Stomach smooth muscle (tissue), 2 donors: ENCODE data around the gene BATF.

ENCODE experiments used
- H3K27ac ChIP-seq: one replicate; pipeline ENCODE4 v1.7.0; 2013; ENCODE audit warnings: mild to moderate bottlenecking, low read length, inconsistent platforms
- H3K27me3 ChIP-seq, 2 donors: one replicate each; pipeline ENCODE4 v1.7.0; 2013; ENCODE audit warnings: low read length in 2 of 2; ENCODE audit not compliant: insufficient read depth in 2 of 2, control insufficient read depth in 1 of 2
- H3K36me3 ChIP-seq, 2 donors: one replicate each; pipeline ENCODE4 v1.7.0; 2013; ENCODE audit warnings: low read length in 2 of 2; ENCODE audit not compliant: control insufficient read depth in 2 of 2, insufficient read depth in 2 of 2
- H3K4me1 ChIP-seq: one replicate; pipeline ENCODE4 v1.7.0; 2013; ENCODE audit warnings: low read length; ENCODE audit not compliant: control insufficient read depth, insufficient read depth
- H3K4me3 ChIP-seq, 2 donors: one replicate each; pipeline ENCODE4 v1.7.0; 2013; ENCODE audit warnings: low read length in 2 of 2
- H3K9ac ChIP-seq, 2 donors: one replicate each; pipeline ENCODE4 v1.7.0; 2013; ENCODE audit warnings: low read length in 2 of 2, mild to moderate bottlenecking in 1 of 2
- H3K9me3 ChIP-seq, 2 donors: one replicate each; pipeline ENCODE4 v1.7.0; 2013; ENCODE audit warnings: low read length in 2 of 2; ENCODE audit not compliant: control insufficient read depth in 2 of 2
- donor health status: healthy.
- donor health status: Pancreatic carcinoma.

BATF gene

DNA sequence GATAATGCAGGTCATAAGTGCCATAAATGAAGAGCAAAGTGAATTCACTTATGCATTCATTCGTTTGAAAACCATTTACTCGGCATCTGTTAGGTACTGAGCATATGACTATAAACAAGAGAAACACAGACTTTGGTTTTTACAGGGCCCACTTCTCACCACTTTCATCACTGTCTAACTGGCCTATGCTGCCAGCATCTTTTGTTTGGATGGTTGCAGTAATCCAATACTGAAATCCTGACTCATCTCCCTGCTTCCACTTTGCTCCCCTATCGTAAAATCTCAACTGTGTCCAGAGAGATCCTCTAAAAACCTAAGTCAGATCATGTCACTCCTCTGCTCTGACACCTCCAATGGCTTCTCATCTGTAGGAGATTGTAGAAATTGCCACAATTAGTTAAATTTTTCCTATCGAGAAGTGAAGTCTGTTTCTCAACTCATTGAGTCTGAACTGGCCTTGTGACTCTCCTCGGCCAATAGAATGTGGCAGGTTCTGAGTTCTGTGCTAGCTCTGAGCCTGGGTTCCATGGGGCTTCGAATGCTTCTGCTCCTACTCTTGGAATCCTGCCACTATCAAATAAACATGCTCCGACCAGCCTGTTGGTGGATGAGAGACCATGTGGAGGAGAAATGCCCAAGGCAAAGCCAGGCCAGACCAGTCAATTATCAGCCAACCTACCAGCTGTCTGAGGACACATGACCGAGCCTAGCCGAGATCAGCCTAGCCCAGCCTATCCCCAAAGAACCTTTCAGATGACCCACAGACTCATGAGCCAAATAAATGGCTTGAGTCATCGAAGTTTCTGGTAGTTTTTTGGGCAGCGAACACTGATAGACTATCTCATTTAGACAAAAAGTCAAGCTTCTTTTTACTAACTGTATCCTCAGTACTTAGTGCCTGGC, 2.2 kb upstream of the BATF start:
- no peaks in the 10 kb centered on the region for H3K9me3 ChIP-seq
- H3K27me3 ChIP-seq = peaks cover 9 to 10% of the 10 kb centered on the region in 2 donors
- H3K4me3 ChIP-seq = no peak overlapping the region
- H3K27ac ChIP-seq = no peak overlapping the region
- no peak overlapping the region for H3K9ac ChIP-seq
- H3K36me3 ChIP-seq = no peaks in the 10 kb centered on the region
- H3K4me1 ChIP-seq = peaks cover 6% of the 10 kb centered on the region

DNA sequence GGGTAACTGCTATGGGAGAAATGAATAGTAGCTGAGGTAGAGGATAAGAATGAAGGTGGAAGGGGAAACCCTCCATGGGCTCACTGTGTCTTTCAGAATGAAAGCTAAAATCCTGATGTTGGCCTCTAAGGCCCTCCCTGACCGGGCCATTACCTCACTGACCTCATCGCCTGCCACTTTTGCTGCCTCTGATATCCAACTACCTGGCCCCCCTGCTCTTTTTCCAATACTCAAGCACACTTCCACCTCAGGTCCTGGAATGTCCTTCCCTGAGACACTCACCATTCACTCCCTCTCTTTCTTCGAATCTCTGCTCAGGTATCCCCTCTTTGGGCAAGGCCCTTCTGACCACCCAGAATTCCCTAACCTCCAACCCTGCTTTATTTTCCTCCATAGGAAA, 1.4 kb upstream of the BATF start:
- no peak overlapping the region for H3K4me3 ChIP-seq
- H3K27ac ChIP-seq = no peak overlapping the region
- no peaks in the 10 kb centered on the region for H3K36me3 ChIP-seq
- H3K9me3 ChIP-seq = no peaks in the 10 kb centered on the region
- H3K9ac ChIP-seq = no peak overlapping the region
- H3K4me1 ChIP-seq = no peaks in the 10 kb centered on the region
- H3K27me3 ChIP-seq = peaks cover 9 to 10% of the 10 kb centered on the region in 2 donors

GRCh38 chr14:75521415-75522199, 662 bp upstream of the BATF start:
- no peak overlapping the region for H3K27ac ChIP-seq
- H3K27me3 ChIP-seq = peaks cover 9 to 10% of the 10 kb centered on the region in 2 donors
- H3K4me3 ChIP-seq = no peak overlapping the region

GRCh38 chr14:75522983-75523318, 682 bp downstream of the BATF start:
- Histone ChIP-seq H3K27me3 (peaks cover 9 to 10% of the 10 kb centered on the region in 2 donors), H3K27ac (no peak overlapping the region), H3K9me3 (no peaks in the 10 kb centered on the region), H3K4me1 (no peaks in the 10 kb centered on the region), H3K4me3 (no peak overlapping the region), H3K36me3 (no peaks in the 10 kb centered on the region), H3K9ac (peak overlapping the region in 1 of 2 donors; percentile 11)

More at GRCh38 chr14:75521415-75522199, 662 bp upstream of the BATF start:
- H3K9ac ChIP-seq = no peak overlapping the region
- H3K9me3 ChIP-seq = no peaks in the 10 kb centered on the region
- H3K4me1 ChIP-seq = no peaks in the 10 kb centered on the region
- H3K36me3 ChIP-seq = no peaks in the 10 kb centered on the region

GRCh38 chr14:75523771-75524171, 1.5 kb downstream of the BATF start:
- Histone ChIP-seq H3K4me3 (peak overlapping the region in 1 of 2 donors; percentile 11), H3K27ac (no peak overlapping the region), H3K27me3 (peaks cover 9 to 10% of the 10 kb centered on the region in 2 donors)

GRCh38 chr14:75525969-75526368, 3.7 kb downstream of the BATF start:
- Histone ChIP-seq H3K27ac (no peak overlapping the region), H3K27me3 (peaks cover 9 to 10% of the 10 kb centered on the region in 2 donors), H3K4me3 (no peak overlapping the region), H3K4me1 (no peaks in the 10 kb centered on the region), H3K36me3 (no peaks in the 10 kb centered on the region), H3K9me3 (no peaks in the 10 kb centered on the region), H3K9ac (no peak overlapping the region)

More at GRCh38 chr14:75523771-75524171, 1.5 kb downstream of the BATF start:
- no peaks in the 10 kb centered on the region for H3K9me3 ChIP-seq
- H3K9ac ChIP-seq = no peak overlapping the region
- no peaks in the 10 kb centered on the region for H3K4me1 ChIP-seq
- H3K36me3 ChIP-seq = no peaks in the 10 kb centered on the region

DNA sequence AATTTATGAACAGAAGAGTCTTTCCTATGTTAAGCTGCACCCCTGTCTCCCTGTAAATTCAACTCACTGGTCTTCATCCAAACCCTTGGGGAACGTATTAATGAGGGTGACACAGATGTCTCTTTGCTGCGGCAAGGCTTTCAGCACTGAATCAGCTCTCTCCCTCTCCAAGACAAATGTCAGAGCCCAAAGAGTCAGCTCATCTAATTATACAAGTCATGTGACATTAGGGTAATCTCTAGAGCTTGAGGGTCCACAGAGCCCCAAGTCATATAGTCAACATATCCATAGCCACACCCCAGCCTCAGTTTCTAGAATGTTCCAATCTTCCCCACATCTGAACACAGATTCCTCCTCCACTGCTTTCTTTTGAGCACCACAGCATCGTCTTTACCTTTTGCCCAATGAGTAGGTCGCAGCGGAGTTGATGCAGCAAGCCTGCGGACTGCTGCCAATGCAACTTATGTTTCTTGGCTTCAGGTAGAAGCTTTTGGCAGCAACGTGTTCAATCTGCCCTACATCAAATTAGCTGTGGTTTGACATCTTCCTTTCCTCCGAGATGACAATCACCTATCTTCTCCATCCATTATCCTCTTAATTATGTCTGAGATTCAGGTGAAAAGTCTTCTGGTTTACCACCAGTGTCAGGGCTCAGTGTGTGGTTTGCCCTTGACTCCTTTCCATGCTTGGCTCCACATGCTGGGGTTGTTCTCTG, 5.3 kb downstream of the BATF start:
- Histone ChIP-seq H3K9ac (no peak overlapping the region), H3K27ac (no peak overlapping the region), H3K27me3 (peaks cover 6 to 9% of the 10 kb centered on the region in 2 donors), H3K36me3 (no peaks in the 10 kb centered on the region), H3K9me3 (no peaks in the 10 kb centered on the region), H3K4me1 (no peaks in the 10 kb centered on the region), H3K4me3 (no peak overlapping the region)

- H3K4me3 ChIP-seq = no peak overlapping the region
- H3K4me1 ChIP-seq = no peaks in the 10 kb centered on the region
- no peaks in the 10 kb centered on the region for H3K9me3 ChIP-seq
- no peak overlapping the region for H3K9ac ChIP-seq
- no peaks in the 10 kb centered on the region for H3K36me3 ChIP-seq
- H3K27ac ChIP-seq = no peak overlapping the region
- H3K27me3 ChIP-seq = no peaks in the 10 kb centered on the region
Observed at GRCh38 chr14:75531256-75531655, 9.0 kb downstream of the BATF start.

DNA sequence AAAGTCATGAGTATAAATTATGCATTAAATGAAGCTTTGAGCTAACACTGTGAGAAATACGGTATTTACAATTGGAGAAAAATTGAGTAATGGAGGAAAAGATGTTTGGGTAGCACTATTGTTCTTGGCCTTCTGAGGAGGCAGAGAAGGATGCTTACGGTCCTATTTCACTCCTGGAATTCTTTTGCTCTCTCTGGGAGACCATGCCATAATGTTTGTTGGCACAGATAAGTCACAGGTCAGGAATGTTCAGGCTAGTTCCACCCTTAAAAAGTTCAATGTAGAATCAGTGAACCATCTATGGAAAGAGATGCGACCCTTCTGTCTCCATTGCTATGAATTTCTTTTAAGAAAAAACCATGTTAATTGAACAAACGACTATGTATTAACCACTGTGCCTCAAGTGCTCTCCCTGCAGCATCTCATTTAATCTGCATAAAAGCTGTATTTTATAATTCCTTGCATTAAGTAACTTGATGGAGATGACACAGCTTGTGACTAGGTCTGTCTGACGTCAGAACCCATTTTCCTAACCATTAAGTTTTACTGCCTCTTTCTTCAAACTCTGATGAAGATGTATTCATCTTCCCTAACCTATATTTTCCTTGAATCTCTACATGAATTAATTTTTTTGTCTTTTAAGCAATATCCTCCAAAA, 9.5 kb downstream of the BATF start:
- H3K36me3 ChIP-seq = no peaks in the 10 kb centered on the region
- H3K27me3 ChIP-seq = no peaks in the 10 kb centered on the region
- no peak overlapping the region for H3K9ac ChIP-seq
- H3K9me3 ChIP-seq = no peaks in the 10 kb centered on the region
- H3K4me1 ChIP-seq = no peaks in the 10 kb centered on the region
- no peak overlapping the region for H3K4me3 ChIP-seq
- no peak overlapping the region for H3K27ac ChIP-seq
